GM12874 (cell line): ENCODE results near the gene DCST1.

Experiments used
- CTCF ChIP-seq: IDR thresholded peaks from 2 replicates; pipeline ENCODE4 v1.5.1; 2011; ENCODE audit warnings: low read depth, mild to moderate bottlenecking, control low read depth, low read length, moderate library complexity; ENCODE audit not compliant: insufficient read depth

DCST1 gene

GRCh38 chr1:155037043-155037442 is 3.4 kb downstream of the DCST1 start:
- no peak for TF ChIP-seq CTCF

DNA sequence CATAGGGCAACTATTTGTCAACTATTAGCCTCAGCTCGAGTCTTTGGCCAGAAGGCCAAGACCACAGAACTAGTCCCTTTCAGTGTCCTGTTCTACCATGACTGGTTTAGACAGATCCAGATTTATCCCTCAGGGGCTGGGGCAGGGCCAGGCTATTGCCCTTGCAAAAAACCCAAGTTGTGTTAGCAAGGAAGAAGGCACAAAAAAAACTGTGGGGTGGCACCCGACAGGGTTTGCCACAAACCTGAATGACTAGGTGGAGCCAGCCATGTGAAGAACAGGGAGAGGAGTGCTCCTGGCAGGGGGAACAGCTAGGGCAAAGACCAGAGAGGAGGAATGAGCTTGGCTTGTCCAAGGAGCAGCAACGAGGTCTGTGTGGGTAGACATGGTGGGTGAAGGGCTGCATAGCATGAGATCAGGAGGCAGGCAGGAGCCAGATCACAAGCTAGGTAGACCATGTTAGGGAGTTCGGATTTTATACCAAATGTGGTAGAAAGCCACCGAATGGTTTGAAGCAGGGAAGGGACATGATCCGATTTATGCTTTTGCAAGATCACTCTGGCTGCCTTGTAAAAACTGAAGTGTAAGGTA is 4.3 kb downstream of the DCST1 start:
- no peak for TF ChIP-seq CTCF

GRCh38 chr1:155038602-155039307 is 5.1 kb downstream of the DCST1 start:
- no peak for TF ChIP-seq CTCF

- TF ChIP-seq CTCF: no peak
These were observed 5.7 kb downstream of the DCST1 start for GRCh38 chr1:155039308-155039669.

DNA sequence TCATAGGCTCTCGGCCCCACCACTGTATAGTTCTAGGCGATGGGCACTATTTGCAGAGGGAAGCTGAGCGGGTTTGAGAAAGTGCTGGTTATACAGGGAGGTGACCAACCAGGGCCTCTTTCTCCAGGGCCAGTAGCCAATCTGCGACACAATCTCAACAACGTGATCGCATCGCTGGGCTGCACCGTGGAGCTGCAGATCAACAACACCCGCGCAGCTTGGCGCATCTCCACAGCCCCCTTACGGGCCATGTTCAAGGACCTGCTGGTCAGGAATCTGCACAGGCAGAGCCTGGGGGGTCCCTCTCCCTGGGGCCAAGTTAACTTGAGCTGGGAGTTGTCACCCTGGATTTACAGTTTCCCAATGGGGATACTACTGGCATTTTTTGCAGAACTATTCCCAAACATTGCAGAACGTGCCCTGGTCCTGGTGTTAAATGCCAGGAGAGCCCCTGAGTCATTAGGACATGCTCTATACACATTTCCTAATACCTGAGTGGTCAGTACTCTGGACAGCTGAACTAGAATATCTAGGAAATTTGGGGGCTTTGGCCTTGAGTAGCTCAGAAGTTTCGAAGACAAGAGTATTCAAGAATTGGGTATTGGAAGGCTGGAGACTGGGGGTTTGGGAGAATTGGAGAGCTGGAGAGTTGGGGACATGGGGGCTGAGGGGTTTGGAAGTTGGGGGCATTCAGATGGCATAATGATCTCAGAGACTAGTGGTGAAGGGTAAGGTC is 6.9 kb downstream of the DCST1 start:
- TF ChIP-seq CTCF: no peak

DNA sequence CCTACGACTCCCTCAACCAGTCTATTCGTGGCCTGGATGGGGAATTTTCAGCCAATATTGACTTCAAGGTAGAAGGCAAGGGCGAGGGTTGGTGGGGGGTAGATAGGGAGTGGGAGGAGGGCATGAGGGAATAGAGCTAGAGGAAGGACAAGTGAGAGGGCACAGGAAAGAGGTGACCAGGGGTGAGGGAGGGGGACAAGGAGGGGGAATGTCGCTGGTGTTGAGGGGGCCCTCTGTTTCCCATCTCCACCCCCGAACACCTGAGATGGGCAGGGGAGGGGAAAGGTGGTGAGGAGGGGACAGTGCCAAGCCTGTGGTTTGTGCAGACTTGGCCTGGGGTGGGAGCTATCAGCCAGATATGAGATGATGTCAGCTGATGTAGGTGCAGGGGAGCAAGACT is 9.2 kb downstream of the DCST1 start:
- TF ChIP-seq CTCF: no peak

GRCh38 chr1:155043301-155043702 is 9.7 kb downstream of the DCST1 start:
- TF ChIP-seq CTCF: no peak
